Nephron (organoid): ENCODE results near the gene CCDC3.
A peak's percentile ranks its signal among the peaks of the same experiment; 100 is the strongest.

Source experiments
- H3K27ac Mint-ChIP-seq, 3 experiments: 2 replicates each; pipeline ENCODE4 v1.8.0; 2020; ENCODE audit warnings: mixed read lengths in 3 of 3, mild to moderate bottlenecking in 2 of 3, moderate library complexity in 1 of 3
- H3K27me3 Mint-ChIP-seq: 2 replicates; pipeline ENCODE4 v1.8.0; 2021; ENCODE audit warnings: low read depth, mild to moderate bottlenecking, moderate library complexity, mixed read lengths
- H3K36me3 Mint-ChIP-seq: 2 replicates; pipeline ENCODE4 v1.8.0; 2020; ENCODE audit warnings: low read depth, mixed read lengths
- H3K4me1 Mint-ChIP-seq: 2 replicates; pipeline ENCODE4 v1.8.0; 2020; ENCODE audit warnings: mixed read lengths
- H3K4me3 Mint-ChIP-seq, 3 experiments: 2 replicates each; pipeline ENCODE4 v1.8.0; 2020; ENCODE audit warnings: mild to moderate bottlenecking in 3 of 3, mixed read lengths in 3 of 3, moderate library complexity in 2 of 3
- H3K9me3 Mint-ChIP-seq: 2 replicates; pipeline ENCODE4 v1.8.0; 2020; ENCODE audit warnings: mixed read lengths
- TF ChIP-seq, protein P1 (sequence below), 3 experiments: fragments of 200-600 bp; sonication (generic); IDR thresholded peaks; one replicate each; pipeline ENCODE4 v1.5.0; 2021; ENCODE audit warnings: antibody characterized with exemption in 3 of 3; ENCODE audit not compliant: unreplicated experiment in 3 of 3

CCDC3 gene

DNA sequence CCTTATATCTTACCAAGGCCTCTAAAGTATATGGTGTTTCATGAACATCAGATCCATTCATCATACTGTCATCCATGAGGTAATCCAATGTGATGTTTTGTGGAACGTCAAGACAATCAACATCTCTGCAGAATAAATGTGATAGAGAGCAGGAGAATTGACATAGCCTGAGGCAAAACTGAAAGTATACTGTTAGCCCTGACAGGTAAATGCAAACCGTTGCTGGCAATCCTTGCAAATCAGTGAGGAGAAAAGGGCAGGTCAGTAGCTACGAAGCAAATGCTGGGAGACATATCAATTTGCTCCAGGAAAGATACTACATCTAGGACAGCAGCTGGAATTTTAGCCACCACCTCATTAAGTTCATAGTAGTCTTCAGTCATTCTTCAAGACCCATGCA lies 4.5 kb upstream of the CCDC3 start:
- H3K36me3 Mint-ChIP-seq: no peaks in the 10 kb centered on the region
- no peak overlapping the region for H3K4me3 Mint-ChIP-seq
- peaks cover 19% of the 10 kb centered on the region for H3K4me1 Mint-ChIP-seq
- H3K27me3 Mint-ChIP-seq: peaks cover 14% of the 10 kb centered on the region
- TF ChIP-seq, protein P1, sequence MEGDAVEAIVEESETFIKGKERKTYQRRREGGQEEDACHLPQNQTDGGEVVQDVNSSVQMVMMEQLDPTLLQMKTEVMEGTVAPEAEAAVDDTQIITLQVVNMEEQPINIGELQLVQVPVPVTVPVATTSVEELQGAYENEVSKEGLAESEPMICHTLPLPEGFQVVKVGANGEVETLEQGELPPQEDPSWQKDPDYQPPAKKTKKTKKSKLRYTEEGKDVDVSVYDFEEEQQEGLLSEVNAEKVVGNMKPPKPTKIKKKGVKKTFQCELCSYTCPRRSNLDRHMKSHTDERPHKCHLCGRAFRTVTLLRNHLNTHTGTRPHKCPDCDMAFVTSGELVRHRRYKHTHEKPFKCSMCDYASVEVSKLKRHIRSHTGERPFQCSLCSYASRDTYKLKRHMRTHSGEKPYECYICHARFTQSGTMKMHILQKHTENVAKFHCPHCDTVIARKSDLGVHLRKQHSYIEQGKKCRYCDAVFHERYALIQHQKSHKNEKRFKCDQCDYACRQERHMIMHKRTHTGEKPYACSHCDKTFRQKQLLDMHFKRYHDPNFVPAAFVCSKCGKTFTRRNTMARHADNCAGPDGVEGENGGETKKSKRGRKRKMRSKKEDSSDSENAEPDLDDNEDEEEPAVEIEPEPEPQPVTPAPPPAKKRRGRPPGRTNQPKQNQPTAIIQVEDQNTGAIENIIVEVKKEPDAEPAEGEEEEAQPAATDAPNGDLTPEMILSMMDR (IDR thresholded peaks at IDR 0.05; ENCODE audit: unreplicated experiment in 3 of 3): no peak
- H3K9me3 Mint-ChIP-seq: peaks cover 5% of the 10 kb centered on the region
- no peak overlapping the region for H3K27ac Mint-ChIP-seq

DNA sequence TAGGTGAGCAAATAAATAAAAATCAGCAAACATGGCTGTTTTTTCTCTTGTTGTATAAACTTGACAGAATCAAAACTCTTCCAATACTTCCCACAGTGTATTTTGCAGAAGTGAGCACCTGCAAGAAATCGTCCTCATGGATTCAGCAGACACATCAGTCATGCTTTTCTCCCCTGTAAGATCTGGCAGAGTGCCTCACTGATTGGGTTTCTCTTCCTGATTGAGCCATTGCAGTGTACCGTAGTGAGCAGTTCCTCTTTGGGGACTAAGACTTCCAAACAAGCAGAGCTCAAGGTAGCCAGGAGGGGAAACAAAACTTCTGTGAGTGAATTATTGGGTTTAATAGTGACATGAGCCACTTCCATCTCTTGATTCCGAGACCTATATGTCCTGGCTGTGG lies 2.2 kb upstream of the CCDC3 start:
- peaks cover 31% of the 10 kb centered on the region for H3K4me1 Mint-ChIP-seq

DNA sequence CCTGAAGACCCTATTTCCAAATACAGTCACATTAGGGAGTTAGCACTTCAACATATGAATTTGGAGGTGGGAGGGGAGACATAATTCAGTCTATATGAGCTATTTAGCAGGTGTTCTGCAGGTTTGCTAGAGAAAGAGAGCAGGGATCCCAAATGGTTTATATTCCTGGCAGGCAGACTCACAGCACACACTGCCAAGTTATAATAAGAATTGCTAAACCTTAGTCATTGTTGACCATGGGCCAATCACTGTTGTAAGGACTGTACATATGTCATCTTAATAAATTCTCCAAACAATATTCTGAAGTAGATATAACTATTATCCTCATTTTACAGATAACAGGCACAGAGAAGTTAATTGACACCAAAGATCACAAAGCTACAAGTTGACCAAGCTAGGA lies 1.5 kb upstream of the CCDC3 start:
- Mint-ChIP-seq H3K36me3 (no peaks in the 10 kb centered on the region), H3K27ac (peak overlapping the region in 2 of 3 experiments; percentile 34 to 55), H3K4me3 (peak overlapping the region; percentile 67 to 85 (median 80)), H3K9me3 (peaks cover under 1% of the 10 kb centered on the region), H3K27me3 (peaks cover 23% of the 10 kb centered on the region), H3K4me1 (peaks cover 31% of the 10 kb centered on the region)
- TF ChIP-seq, protein P1 (IDR thresholded peaks at IDR 0.05; ENCODE audit: unreplicated experiment in 3 of 3): no peak

More for the DNA sequence above, 2.2 kb upstream of the CCDC3 start:
- Mint-ChIP-seq H3K27ac (no peak overlapping the region), H3K4me3 (peak overlapping the region in 2 of 3 experiments; percentile 33 to 44), H3K36me3 (no peaks in the 10 kb centered on the region), H3K9me3 (peaks cover 5% of the 10 kb centered on the region), H3K27me3 (peaks cover 23% of the 10 kb centered on the region)
- TF ChIP-seq, protein P1 (IDR thresholded peaks at IDR 0.05; ENCODE audit: unreplicated experiment in 3 of 3): no peak

- TF ChIP-seq, protein P1 (IDR thresholded peaks at IDR 0.05; ENCODE audit: unreplicated experiment in 3 of 3): no peak
- peaks cover 31% of the 10 kb centered on the region for H3K4me1 Mint-ChIP-seq
- peak overlapping the region; percentile 67 to 85 (median 80) for H3K4me3 Mint-ChIP-seq
- H3K27me3 Mint-ChIP-seq: peaks cover 23% of the 10 kb centered on the region
- no peaks in the 10 kb centered on the region for H3K9me3 Mint-ChIP-seq
- H3K27ac Mint-ChIP-seq: peak overlapping the region in 2 of 3 experiments; percentile 52 to 71
- no peaks in the 10 kb centered on the region for H3K36me3 Mint-ChIP-seq
Measured at GRCh38 chr10:13001887-13002212, 337 bp upstream of the CCDC3 start.

GRCh38 chr10:13000431-13000830 lies 1.1 kb downstream of the CCDC3 start:
- Mint-ChIP-seq H3K27ac (peak overlapping the region in 2 of 3 experiments; percentile 56 to 74), H3K27me3 (peaks cover 23% of the 10 kb centered on the region), H3K36me3 (peaks cover 4% of the 10 kb centered on the region), H3K9me3 (no peaks in the 10 kb centered on the region), H3K4me1 (peaks cover 39% of the 10 kb centered on the region), H3K4me3 (peak overlapping the region; percentile 87 to 95 (median 90))
- TF ChIP-seq, protein P1 (IDR thresholded peaks at IDR 0.05; ENCODE audit: unreplicated experiment in 3 of 3): no peak

- no peaks in the 10 kb centered on the region for H3K9me3 Mint-ChIP-seq
- H3K4me3 Mint-ChIP-seq: peak overlapping the region; percentile 87 to 95 (median 90)
- peaks cover 43% of the 10 kb centered on the region for H3K4me1 Mint-ChIP-seq
- TF ChIP-seq, protein P1 (IDR thresholded peaks at IDR 0.05; ENCODE audit: unreplicated experiment in 3 of 3): no peak
- H3K27me3 Mint-ChIP-seq: peaks cover 23% of the 10 kb centered on the region
- H3K36me3 Mint-ChIP-seq: peaks cover 4% of the 10 kb centered on the region
- peak overlapping the region in 2 of 3 experiments; percentile 56 to 74 for H3K27ac Mint-ChIP-seq
Measured at GRCh38 chr10:12999849-13000248, 1.7 kb downstream of the CCDC3 start.
